Activated B cell treated with CpG ODN at 0.5 μM for 24 hours (primary cell): ENCODE data around the gene GADL1. TPM values are rescaled to one million over a fixed set of nuclear protein-coding genes. Genes with fewer than 3 reads are reported as not detected.

Experiments
- ATAC-seq: fragments of 200-7000 bp; cut with Tn5 transposase; one replicate; pipeline ENCODE4 v1.10.0; 2021; ENCODE audit warnings: low read depth, mild to moderate bottlenecking, moderate library complexity
- CTCF ChIA-PET: fragments of 350-600 bp; sonication (Branson Sonifier 250); formaldehyde crosslinking; loops from one replicate; lab custom pipeline; 2021; ENCODE audit warnings: antibody characterized with exemption; lab: Charles Lee
- POLR2A ChIA-PET: fragments of 350-600 bp; sonication (Branson Sonifier 250); formaldehyde crosslinking; loops from one replicate; lab custom pipeline; 2021; ENCODE audit warnings: antibody characterized with exemption; lab: Charles Lee
- DNase-seq: peaks from one replicate; pipeline ENCODE4 v3.0.0; 2022
- H3K27ac Mint-ChIP-seq: one replicate; pipeline ENCODE4 v1.8.0; 2020; ENCODE audit warnings: mixed read lengths
- H3K27me3 Mint-ChIP-seq: one replicate; pipeline ENCODE4 v1.8.0; 2021; ENCODE audit warnings: mixed read lengths
- H3K36me3 Mint-ChIP-seq: one replicate; pipeline ENCODE4 v1.8.0; 2021; ENCODE audit warnings: low read depth, mixed read lengths
- H3K4me1 Mint-ChIP-seq: one replicate; pipeline ENCODE4 v1.8.0; 2021; ENCODE audit warnings: mixed read lengths
- H3K4me3 Mint-ChIP-seq: one replicate; pipeline ENCODE4 v1.8.0; 2020; ENCODE audit warnings: mild to moderate bottlenecking, mixed read lengths
- H3K9me3 Mint-ChIP-seq: one replicate; pipeline ENCODE4 v1.8.0; 2020; ENCODE audit warnings: mixed read lengths
- CTCF ChIP-seq: fragments of 200-600 bp; IDR thresholded peaks from one replicate; pipeline ENCODE4 v1.8.0; 2022; ENCODE audit warnings: antibody characterized with exemption, mild to moderate bottlenecking
- intact Hi-C: fragments of 100-400 bp; cut with micrococcal nuclease; formaldehyde crosslinking; loops from one replicate; pipeline ENCODE4 v1.15.1; 2024
- total RNA-seq: library from RNA; stranded (reverse); gene quantifications from 2 replicates; pipeline ENCODE4 v1.2.3, GENCODE V29; 2022

The GADL1 gene
- total RNA-seq, 1 donor from 2014 or later, result not detected

- CTCF ChIA-PET, result no interaction called here
- POLR2A ChIA-PET, result no interaction called here
Measured at GRCh38 chr3:30702828-30703397, 191.5 kb downstream of the GADL1 start.

DNA sequence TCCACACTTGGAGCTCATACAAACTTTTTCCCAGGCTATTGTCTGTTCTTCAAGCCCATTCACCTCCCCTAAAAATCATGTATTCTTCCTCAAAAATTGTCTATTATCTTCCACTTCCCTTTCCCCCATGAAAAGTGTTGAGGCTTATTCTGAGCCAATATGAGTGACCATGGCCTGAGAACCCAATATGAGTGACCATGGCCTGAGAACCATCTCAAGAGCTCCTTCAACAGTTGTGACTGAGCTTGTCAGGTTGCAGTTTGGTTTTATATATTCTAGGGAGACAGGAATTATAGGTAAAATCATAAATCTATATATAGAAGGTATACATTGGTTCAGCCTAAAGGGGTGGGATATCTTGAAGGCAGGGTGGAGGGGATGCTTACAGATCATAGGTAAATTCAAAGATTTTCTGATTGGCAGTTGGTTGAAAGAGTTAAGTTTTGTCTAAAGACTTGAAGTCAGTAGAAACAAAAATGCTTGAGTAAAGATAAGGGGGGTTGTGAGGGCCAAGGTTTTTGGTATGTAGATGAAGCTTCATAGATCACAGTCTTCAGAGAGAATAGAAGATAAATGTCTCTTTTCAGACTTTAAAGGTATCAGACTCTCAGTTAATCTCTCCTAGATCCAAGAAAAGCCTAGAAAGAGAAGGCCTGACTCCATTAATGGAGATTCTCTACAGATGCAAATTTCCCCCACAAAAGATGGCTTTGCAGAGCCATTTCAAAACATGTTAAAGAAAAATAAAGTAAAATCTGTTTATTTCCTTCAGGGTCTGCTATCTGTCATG, 192.2 kb downstream of the GADL1 start:
- no peak for TF ChIP-seq CTCF
- DNase-seq (no peak), ATAC-seq (no peak)
- intact Hi-C loops, result no loop called here
- H3K9me3 Mint-ChIP-seq, result peaks cover 7% of the 10 kb centered on the region
- ChIA-PET POLR2A (no interaction called here), CTCF (no interaction called here)
- H3K4me3 Mint-ChIP-seq, result no peak overlapping the region
- no peak overlapping the region for H3K27ac Mint-ChIP-seq
- H3K27me3 Mint-ChIP-seq, result no peaks in the 10 kb centered on the region
- peaks cover 28% of the 10 kb centered on the region for H3K36me3 Mint-ChIP-seq
- H3K4me1 Mint-ChIP-seq, result peaks cover 12% of the 10 kb centered on the region

More at GRCh38 chr3:30702828-30703397, 191.5 kb downstream of the GADL1 start:
- no peaks in the 10 kb centered on the region for H3K27me3 Mint-ChIP-seq
- peaks cover 23% of the 10 kb centered on the region for H3K36me3 Mint-ChIP-seq
- intact Hi-C loops, result no loop called here
- H3K4me3 Mint-ChIP-seq, result no peak overlapping the region
- peaks cover 8% of the 10 kb centered on the region for H3K4me1 Mint-ChIP-seq
- ATAC-seq (no peak), DNase-seq (no peak)
- H3K27ac Mint-ChIP-seq, result no peak overlapping the region
- TF ChIP-seq CTCF, result no peak
- H3K9me3 Mint-ChIP-seq, result peaks cover 7% of the 10 kb centered on the region

DNA sequence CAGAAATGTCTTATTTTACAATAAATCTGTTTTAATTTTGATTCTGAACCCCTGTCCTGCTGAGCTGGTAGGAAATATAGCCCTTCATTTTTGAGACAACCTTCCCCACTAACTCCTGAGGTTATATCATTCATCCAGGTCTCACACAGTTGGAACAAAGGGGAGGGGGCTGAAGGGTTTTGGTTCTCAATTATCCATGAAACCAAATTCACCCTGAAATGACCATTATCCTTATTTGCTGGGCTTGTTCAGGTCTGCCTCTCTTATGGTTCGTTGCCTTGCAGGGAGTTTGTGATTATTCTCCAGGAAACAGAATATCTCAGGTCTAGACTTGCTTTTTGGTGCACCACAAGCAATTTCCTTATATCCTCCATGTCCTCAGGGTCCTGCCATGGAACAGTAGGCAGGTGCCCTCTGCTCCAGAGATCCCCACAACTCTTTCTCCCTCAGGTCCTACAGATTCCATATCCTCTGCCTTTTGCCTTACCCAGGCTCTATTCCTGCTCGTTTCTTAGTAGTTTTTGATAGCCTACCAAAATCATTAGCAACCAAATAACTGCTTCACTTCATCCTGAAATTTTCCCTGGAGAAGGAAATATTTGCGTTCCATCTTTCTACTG, 193.6 kb downstream of the GADL1 start:
- Mint-ChIP-seq H3K27me3 (no peaks in the 10 kb centered on the region), H3K4me1 (peaks cover 25% of the 10 kb centered on the region), H3K4me3 (no peak overlapping the region), H3K36me3 (peaks cover 41% of the 10 kb centered on the region), H3K9me3 (peaks cover 7% of the 10 kb centered on the region), H3K27ac (no peak overlapping the region)
- TF ChIP-seq CTCF, result no peak
- intact Hi-C loops, result no loop called here
- no peak for DNase-seq
- ChIA-PET POLR2A (no interaction called here), CTCF (no interaction called here)
- no peak for ATAC-seq

GRCh38 chr3:30699927-30700326, 194.5 kb downstream of the GADL1 start:
- ChIA-PET CTCF (interaction anchor here (0.6 kb wide), 1 partner anchor 374 kb away, joined by 4 read pairs; no protein-coding TSS in a partner anchor), POLR2A (no interaction called here)
- peaks cover 50% of the 10 kb centered on the region for H3K36me3 Mint-ChIP-seq
- H3K9me3 Mint-ChIP-seq, result peaks cover 7% of the 10 kb centered on the region
- intact Hi-C loops, result loop anchor here (10.0 kb wide), 1 partner anchor 685 kb away; no protein-coding TSS in a partner anchor
- ATAC-seq (no peak), DNase-seq (no peak)
- no peak overlapping the region for H3K4me3 Mint-ChIP-seq
- no peak for TF ChIP-seq CTCF
- peaks cover 34% of the 10 kb centered on the region for H3K4me1 Mint-ChIP-seq
- no peak overlapping the region for H3K27ac Mint-ChIP-seq
- no peaks in the 10 kb centered on the region for H3K27me3 Mint-ChIP-seq

- ChIA-PET CTCF (interaction anchor here (1.1 kb wide), 1 partner anchor 51 kb away, joined by 3 read pairs; no protein-coding TSS in a partner anchor), POLR2A (no interaction called here)
- no peak for ATAC-seq
- TF ChIP-seq CTCF, result no peak
- Mint-ChIP-seq H3K9me3 (peaks cover 7% of the 10 kb centered on the region), H3K4me3 (no peak overlapping the region), H3K27me3 (no peaks in the 10 kb centered on the region), H3K36me3 (peaks cover 60% of the 10 kb centered on the region), H3K27ac (peak overlapping the region; percentile 7), H3K4me1 (peaks cover 33% of the 10 kb centered on the region)
- no peak for DNase-seq
- intact Hi-C loops, result loop anchor here (10.0 kb wide), 1 partner anchor 684 kb away; no protein-coding TSS in a partner anchor
Measured at GRCh38 chr3:30698549-30698948, 195.9 kb downstream of the GADL1 start.
